HL-60 (cell line): ENCODE measurements around the gene REPS1.
A peak's percentile ranks its signal among the peaks of the same experiment; 100 is the strongest.

Experiments
- DNase-seq, 2 experiments: peaks; one replicate each; pipeline ENCODE4 v3.0.0-alpha.2; 2010 to 2020; ENCODE audit warnings: low read depth in 1 of 2, low spot score in 1 of 2
- H3K27ac ChIP-seq: fragments of 250-450 bp; sonication (Bioruptor Pico); replicated peaks from 2 replicates; pipeline ENCODE4 v1.5.1; 2020; ENCODE audit warnings: mild to moderate bottlenecking, moderate library complexity
- H3K27me3 ChIP-seq: fragments of 250-450 bp; sonication (Bioruptor Pico); 2 replicates; pipeline ENCODE4 v1.5.1; 2021; ENCODE audit warnings: mild to moderate bottlenecking, moderate library complexity; ENCODE audit not compliant: insufficient read depth, poor library complexity, severe bottlenecking
- H3K4me3 ChIP-seq: replicated peaks from 2 replicates; pipeline ENCODE4 v1.5.1; 2011; ENCODE audit warnings: mild to moderate bottlenecking, control low read depth, low read length; ENCODE audit not compliant: insufficient read depth
- CTCF ChIP-seq: IDR thresholded peaks from one replicate; pipeline ENCODE4 v1.5.1; 2011; ENCODE audit warnings: low read length, control low read depth, inconsistent platforms; ENCODE audit not compliant: insufficient read depth
- GABPA ChIP-seq: IDR thresholded peaks from 2 replicates; pipeline ENCODE4 v1.6.1; 2012; ENCODE audit warnings: low read depth
- POLR2AphosphoS5 ChIP-seq: IDR thresholded peaks from 2 replicates; pipeline ENCODE4 v1.6.1; 2012; ENCODE audit warnings: low read depth
- REST ChIP-seq: IDR thresholded peaks from 2 replicates; pipeline ENCODE4 v1.6.1; 2012; ENCODE audit warnings: low read depth; ENCODE audit not compliant: insufficient replicate concordance
- SPI1 ChIP-seq: IDR thresholded peaks from 2 replicates; pipeline ENCODE4 v1.6.1; 2012; ENCODE audit warnings: low read depth, mild to moderate bottlenecking, borderline replicate concordance

The REPS1 gene

GRCh38 chr6:138865480-138866109, 122.5 kb downstream of the REPS1 start:
- H3K27ac ChIP-seq = no peak overlapping the region
- H3K4me3 ChIP-seq = no peak overlapping the region
- no peak for TF ChIP-seq REST
- TF ChIP-seq SPI1 = no peak
- TF ChIP-seq POLR2AphosphoS5 = no peak
- TF ChIP-seq CTCF = no peak
- TF ChIP-seq GABPA = no peak
- no peak for DNase-seq
- H3K27me3 ChIP-seq = no peaks in the 10 kb centered on the region

- TF ChIP-seq POLR2AphosphoS5 (no peak), GABPA (no peak), SPI1 (no peak), CTCF (no peak), REST (no peak)
Measured at GRCh38 chr6:138864343-138864890, 123.6 kb downstream of the REPS1 start.

GRCh38 chr6:138863321-138863720, 124.7 kb downstream of the REPS1 start:
- H3K27ac ChIP-seq = no peak overlapping the region
- H3K27me3 ChIP-seq = no peaks in the 10 kb centered on the region
- no peak overlapping the region for H3K4me3 ChIP-seq
- TF ChIP-seq CTCF = no peak
- 0 out of 2 replicates have a peak, but pooled peaks have one; percentile 11 for TF ChIP-seq SPI1
- no peak for DNase-seq

More at GRCh38 chr6:138864343-138864890, 123.6 kb downstream of the REPS1 start:
- Histone ChIP-seq H3K27me3 (no peaks in the 10 kb centered on the region), H3K27ac (no peak overlapping the region), H3K4me3 (no peak overlapping the region)
- DNase-seq = no peak

- Histone ChIP-seq H3K27ac (no peak overlapping the region), H3K4me3 (no peak overlapping the region), H3K27me3 (no peaks in the 10 kb centered on the region)
- TF ChIP-seq GABPA = no peak
- TF ChIP-seq POLR2AphosphoS5 = no peak
- no peak for TF ChIP-seq CTCF
- TF ChIP-seq REST = no peak
- no peak for TF ChIP-seq SPI1
- no peak for DNase-seq
Measured at GRCh38 chr6:138862456-138862855, 125.6 kb downstream of the REPS1 start.
